ENCODE results near the gene ALPK3.

The ALPK3 gene

GRCh38 chr15:84830036-84830435 is 12.9 kb downstream of the ALPK3 start:
- CTCF ChIA-PET, result no interaction called here

DNA sequence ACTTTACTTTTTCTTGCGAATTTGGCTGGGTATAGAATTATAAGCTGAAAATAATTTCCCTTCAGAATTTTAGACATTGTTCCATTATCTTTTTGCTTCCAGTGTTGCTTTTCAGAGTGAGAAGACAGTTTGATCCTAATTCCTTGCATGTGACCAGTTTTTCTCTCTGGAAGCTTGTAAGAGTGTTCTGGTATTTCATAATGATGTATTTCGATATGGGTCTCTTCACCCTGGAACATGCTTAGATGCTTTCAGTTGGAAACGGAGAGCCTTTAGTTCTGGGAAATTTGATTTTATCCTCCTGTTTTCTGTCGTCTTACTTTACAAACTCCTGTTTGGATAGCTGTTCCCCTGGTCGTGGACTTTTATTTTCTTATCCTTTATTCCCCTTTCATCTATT is 13.9 kb downstream of the ALPK3 start:
- Histone ChIP-seq H3K36me3 (ENCODE audit: control insufficient read depth in 4 of 4, insufficient read depth in 4 of 4, low read length in 3 of 4) (no peaks in the 10 kb centered on the region), H3K9me3 (ENCODE audit: control extremely low read depth in 1 of 5, control insufficient read depth in 4 of 5, insufficient read depth in 2 of 5, low read depth in 1 of 5, low read length in 4 of 5) (no peaks in the 10 kb centered on the region), H3K27me3 (replicated peaks in 2 of 5; ENCODE audit: control insufficient read depth in 4 of 5, insufficient read depth in 5 of 5, low read length in 4 of 5) (no peaks in the 10 kb centered on the region), H3K4me1 (ENCODE audit: control extremely low read depth in 1 of 4, control insufficient read depth in 4 of 4, insufficient read depth in 4 of 4, low read length in 3 of 4) (peaks cover 0 to 7% (median 2%) of the 10 kb centered on the region in 4 experiments), H3K4me3 (ENCODE audit: control insufficient read depth in 1 of 7, extremely low read depth in 1 of 7, insufficient read depth in 4 of 7, low read depth in 2 of 7, low read length in 6 of 7) (no peak overlapping the region), H3K27ac (ENCODE audit: insufficient read depth in 1 of 2, low read depth in 1 of 2, low read length in 2 of 2, poor library complexity in 1 of 2, severe bottlenecking in 2 of 2) (no peak overlapping the region)
- no peak for DNase-seq
- WGBS (ENCODE audit: insufficient coverage), result 100% methylated on average over 3 of the region's 5 CpGs
- ChIA-PET POLR2A (no interaction called here), CTCF (no interaction called here)

More at GRCh38 chr15:84830036-84830435, 12.9 kb downstream of the ALPK3 start:
- Histone ChIP-seq H3K36me3 (ENCODE audit: control insufficient read depth in 4 of 4, insufficient read depth in 4 of 4, low read length in 3 of 4) (no peaks in the 10 kb centered on the region), H3K27me3 (replicated peaks in 2 of 5; ENCODE audit: control insufficient read depth in 4 of 5, insufficient read depth in 5 of 5, low read length in 4 of 5) (no peaks in the 10 kb centered on the region), H3K9me3 (ENCODE audit: control extremely low read depth in 1 of 5, control insufficient read depth in 4 of 5, insufficient read depth in 2 of 5, low read depth in 1 of 5, low read length in 4 of 5) (no peaks in the 10 kb centered on the region), H3K4me1 (ENCODE audit: control extremely low read depth in 1 of 4, control insufficient read depth in 4 of 4, insufficient read depth in 4 of 4, low read length in 3 of 4) (peaks cover 0 to 7% (median 2%) of the 10 kb centered on the region in 4 experiments), H3K4me3 (ENCODE audit: control insufficient read depth in 1 of 7, extremely low read depth in 1 of 7, insufficient read depth in 4 of 7, low read depth in 2 of 7, low read length in 6 of 7) (no peak overlapping the region), H3K27ac (ENCODE audit: insufficient read depth in 1 of 2, low read depth in 1 of 2, low read length in 2 of 2, poor library complexity in 1 of 2, severe bottlenecking in 2 of 2) (no peak overlapping the region)
- DNase-seq, result no peak
- 95% methylated on average over 2 of the region's 2 CpGs for WGBS (ENCODE audit: insufficient coverage)
- POLR2A ChIA-PET, result no interaction called here

GRCh38 chr15:84831613-84832012 is 14.5 kb downstream of the ALPK3 start:
- ChIA-PET CTCF (no interaction called here), POLR2A (no interaction called here)
- Histone ChIP-seq H3K27ac (ENCODE audit: insufficient read depth in 1 of 2, low read depth in 1 of 2, low read length in 2 of 2, poor library complexity in 1 of 2, severe bottlenecking in 2 of 2) (no peak overlapping the region), H3K27me3 (replicated peaks in 2 of 5; ENCODE audit: control insufficient read depth in 4 of 5, insufficient read depth in 5 of 5, low read length in 4 of 5) (no peaks in the 10 kb centered on the region), H3K4me1 (ENCODE audit: control extremely low read depth in 1 of 4, control insufficient read depth in 4 of 4, insufficient read depth in 4 of 4, low read length in 3 of 4) (peaks cover 0 to 7% (median 2%) of the 10 kb centered on the region in 4 experiments), H3K4me3 (ENCODE audit: control insufficient read depth in 1 of 7, extremely low read depth in 1 of 7, insufficient read depth in 4 of 7, low read depth in 2 of 7, low read length in 6 of 7) (no peak overlapping the region), H3K36me3 (ENCODE audit: control insufficient read depth in 4 of 4, insufficient read depth in 4 of 4, low read length in 3 of 4) (no peaks in the 10 kb centered on the region), H3K9me3 (ENCODE audit: control extremely low read depth in 1 of 5, control insufficient read depth in 4 of 5, insufficient read depth in 2 of 5, low read depth in 1 of 5, low read length in 4 of 5) (no peaks in the 10 kb centered on the region)
- no peak for DNase-seq
- no CpG with 5 or more reads among the region's 2 CpGs for WGBS (ENCODE audit: insufficient coverage)

DNA sequence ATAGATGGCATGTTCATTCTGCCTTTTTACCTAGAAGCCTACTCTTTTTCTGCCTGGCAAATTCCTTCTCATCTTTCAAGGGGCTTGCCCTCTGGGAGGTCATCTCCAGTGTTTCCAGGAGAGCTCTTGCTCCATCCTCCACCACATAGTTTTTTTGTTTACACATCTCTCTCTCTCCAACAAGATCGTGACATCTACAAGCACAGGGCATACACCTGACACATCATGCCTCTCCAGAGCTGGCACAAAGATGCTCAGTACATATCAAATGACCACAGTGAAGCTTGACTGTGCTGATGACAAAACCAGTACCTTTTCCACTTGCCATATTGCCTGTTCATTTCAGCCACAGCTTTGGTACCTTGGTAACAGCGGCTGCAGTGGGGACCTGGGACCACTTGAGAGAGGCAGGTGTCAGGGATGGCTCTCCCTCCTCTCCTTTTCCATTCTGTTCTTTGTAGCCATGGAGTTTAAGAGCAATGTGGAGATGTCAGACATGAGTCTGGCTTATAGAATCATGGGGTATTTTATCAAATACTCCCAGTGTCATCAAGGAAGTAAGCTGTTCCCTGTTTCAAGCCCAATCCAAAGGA is 15.4 kb downstream of the ALPK3 start:
- no peak overlapping the region for H3K27ac ChIP-seq (ENCODE audit: insufficient read depth in 1 of 2, low read depth in 1 of 2, low read length in 2 of 2, poor library complexity in 1 of 2, severe bottlenecking in 2 of 2)
- no peaks in the 10 kb centered on the region for H3K36me3 ChIP-seq (ENCODE audit: control insufficient read depth in 4 of 4, insufficient read depth in 4 of 4, low read length in 3 of 4)
- no peaks in the 10 kb centered on the region for H3K27me3 ChIP-seq (replicated peaks in 2 of 5; ENCODE audit: control insufficient read depth in 4 of 5, insufficient read depth in 5 of 5, low read length in 4 of 5)
- 100% methylated on average over 2 of the region's 2 CpGs for WGBS (ENCODE audit: insufficient coverage)
- DNase-seq, result no peak
- H3K4me3 ChIP-seq (ENCODE audit: control insufficient read depth in 1 of 7, extremely low read depth in 1 of 7, insufficient read depth in 4 of 7, low read depth in 2 of 7, low read length in 6 of 7), result no peak overlapping the region
- no peaks in the 10 kb centered on the region for H3K9me3 ChIP-seq (ENCODE audit: control extremely low read depth in 1 of 5, control insufficient read depth in 4 of 5, insufficient read depth in 2 of 5, low read depth in 1 of 5, low read length in 4 of 5)
- H3K4me1 ChIP-seq (ENCODE audit: control extremely low read depth in 1 of 4, control insufficient read depth in 4 of 4, insufficient read depth in 4 of 4, low read length in 3 of 4), result peaks cover 0 to 7% (median 2%) of the 10 kb centered on the region in 4 experiments
- ChIA-PET POLR2A (no interaction called here), CTCF (interaction anchor here (0.9 kb wide), 1 partner anchor 27 kb away, joined by 3 read pairs; no protein-coding TSS in a partner anchor)

- no peaks in the 10 kb centered on the region for H3K27me3 ChIP-seq (replicated peaks in 2 of 5; ENCODE audit: control insufficient read depth in 4 of 5, insufficient read depth in 5 of 5, low read length in 4 of 5)
- POLR2A ChIA-PET, result no interaction called here
- peaks cover 0 to 7% (median 2%) of the 10 kb centered on the region in 4 experiments for H3K4me1 ChIP-seq (ENCODE audit: control extremely low read depth in 1 of 4, control insufficient read depth in 4 of 4, insufficient read depth in 4 of 4, low read length in 3 of 4)
- WGBS (ENCODE audit: insufficient coverage), result 54% methylated on average over 3 of the region's 4 CpGs
- DNase-seq, result no peak
- H3K27ac ChIP-seq (ENCODE audit: insufficient read depth in 1 of 2, low read depth in 1 of 2, low read length in 2 of 2, poor library complexity in 1 of 2, severe bottlenecking in 2 of 2), result no peak overlapping the region
- H3K4me3 ChIP-seq (ENCODE audit: control insufficient read depth in 1 of 7, extremely low read depth in 1 of 7, insufficient read depth in 4 of 7, low read depth in 2 of 7, low read length in 6 of 7), result no peak overlapping the region
- CTCF ChIA-PET, result interaction anchor here (0.8 to 0.9 kb wide), 2 partner anchors 8 to 13 kb away, joined by 3 to 5 read pairs; no protein-coding TSS in a partner anchor
- H3K9me3 ChIP-seq (ENCODE audit: control extremely low read depth in 1 of 5, control insufficient read depth in 4 of 5, insufficient read depth in 2 of 5, low read depth in 1 of 5, low read length in 4 of 5), result no peaks in the 10 kb centered on the region
- no peaks in the 10 kb centered on the region for H3K36me3 ChIP-seq (ENCODE audit: control insufficient read depth in 4 of 4, insufficient read depth in 4 of 4, low read length in 3 of 4)
Observed at GRCh38 chr15:84833447-84834228, 16.5 kb downstream of the ALPK3 start.

DNA sequence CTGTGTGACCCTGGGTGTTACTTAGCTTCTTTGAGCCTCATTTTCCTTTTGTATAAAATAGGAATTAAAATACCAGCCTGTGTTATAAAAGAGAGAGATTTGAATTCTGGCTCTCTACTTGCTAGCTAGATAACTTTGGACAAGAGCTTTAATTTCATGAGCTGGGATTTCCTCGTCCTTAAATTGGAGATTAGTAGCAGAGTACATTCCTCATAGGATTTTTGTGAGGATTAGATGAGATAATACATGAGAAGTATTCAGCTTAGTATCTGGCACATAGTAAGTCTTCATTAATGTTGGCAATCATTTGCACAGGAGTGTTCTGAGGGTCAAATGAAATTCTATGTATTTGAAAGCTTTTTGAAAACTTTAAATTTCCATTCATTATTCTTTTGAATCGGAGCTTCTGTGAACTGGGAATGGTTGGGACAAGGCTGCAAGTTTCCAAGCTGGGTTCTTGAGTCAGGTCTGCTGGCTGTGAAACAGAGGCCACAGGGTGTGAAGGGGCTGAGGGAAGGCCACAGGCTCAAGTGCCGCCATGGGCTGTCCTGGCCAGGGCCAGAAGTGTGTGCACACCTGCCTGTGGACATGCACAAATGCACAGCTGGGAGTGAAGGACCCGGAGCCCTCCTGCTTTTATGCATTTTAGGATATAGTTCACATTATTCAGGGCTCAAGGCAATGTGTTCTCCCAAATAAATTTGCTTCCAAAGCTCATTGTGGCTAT is 17.2 kb downstream of the ALPK3 start:
- CTCF ChIA-PET, result interaction anchor here (0.8 to 0.9 kb wide), 2 partner anchors 9 to 13 kb away, joined by 3 to 5 read pairs; no protein-coding TSS in a partner anchor
- POLR2A ChIA-PET, result no interaction called here
- no peaks in the 10 kb centered on the region for H3K9me3 ChIP-seq (ENCODE audit: control extremely low read depth in 1 of 5, control insufficient read depth in 4 of 5, insufficient read depth in 2 of 5, low read depth in 1 of 5, low read length in 4 of 5)
- no peak overlapping the region for H3K4me3 ChIP-seq (ENCODE audit: control insufficient read depth in 1 of 7, extremely low read depth in 1 of 7, insufficient read depth in 4 of 7, low read depth in 2 of 7, low read length in 6 of 7)
- WGBS (ENCODE audit: insufficient coverage), result 95% methylated on average over 4 of the region's 4 CpGs
- H3K4me1 ChIP-seq (ENCODE audit: control extremely low read depth in 1 of 4, control insufficient read depth in 4 of 4, insufficient read depth in 4 of 4, low read length in 3 of 4), result peaks cover 0 to 7% (median 2%) of the 10 kb centered on the region in 4 experiments
- no peak for DNase-seq
- H3K36me3 ChIP-seq (ENCODE audit: control insufficient read depth in 4 of 4, insufficient read depth in 4 of 4, low read length in 3 of 4), result no peaks in the 10 kb centered on the region
- H3K27ac ChIP-seq (ENCODE audit: insufficient read depth in 1 of 2, low read depth in 1 of 2, low read length in 2 of 2, poor library complexity in 1 of 2, severe bottlenecking in 2 of 2), result no peak overlapping the region
- H3K27me3 ChIP-seq (replicated peaks in 2 of 5; ENCODE audit: control insufficient read depth in 4 of 5, insufficient read depth in 5 of 5, low read length in 4 of 5), result no peaks in the 10 kb centered on the region

- H3K27me3 ChIP-seq (replicated peaks in 2 of 5; ENCODE audit: control insufficient read depth in 4 of 5, insufficient read depth in 5 of 5, low read length in 4 of 5), result no peaks in the 10 kb centered on the region
- no peaks in the 10 kb centered on the region for H3K36me3 ChIP-seq (ENCODE audit: control insufficient read depth in 4 of 4, insufficient read depth in 4 of 4, low read length in 3 of 4)
- no peaks in the 10 kb centered on the region for H3K9me3 ChIP-seq (ENCODE audit: control extremely low read depth in 1 of 5, control insufficient read depth in 4 of 5, insufficient read depth in 2 of 5, low read depth in 1 of 5, low read length in 4 of 5)
- WGBS (ENCODE audit: insufficient coverage), result 95% methylated on average over 5 of the region's 5 CpGs
- H3K4me1 ChIP-seq (ENCODE audit: control extremely low read depth in 1 of 4, control insufficient read depth in 4 of 4, insufficient read depth in 4 of 4, low read length in 3 of 4), result peaks cover 0 to 7% (median 2%) of the 10 kb centered on the region in 4 experiments
- no peak overlapping the region for H3K4me3 ChIP-seq (ENCODE audit: control insufficient read depth in 1 of 7, extremely low read depth in 1 of 7, insufficient read depth in 4 of 7, low read depth in 2 of 7, low read length in 6 of 7)
- H3K27ac ChIP-seq (ENCODE audit: insufficient read depth in 1 of 2, low read depth in 1 of 2, low read length in 2 of 2, poor library complexity in 1 of 2, severe bottlenecking in 2 of 2), result no peak overlapping the region
- no peak for DNase-seq
- POLR2A ChIA-PET, result no interaction called here
- CTCF ChIA-PET, result interaction anchor here (2.0 kb wide), 1 partner anchor 10 kb away, joined by 5 read pairs; no protein-coding TSS in a partner anchor
Observed at GRCh38 chr15:84834969-84835368, 17.8 kb downstream of the ALPK3 start.
